Neuronal stem cell (in vitro differentiated cells): ENCODE results near the gene AQP2.

Experiments used
- DNase-seq: peaks from one replicate; pipeline ENCODE4 v3.0.0-alpha.2; 2013; ENCODE audit warnings: low spot score
- H2AFZ ChIP-seq: one replicate; pipeline ENCODE4 v1.6.1; 2013; ENCODE audit warnings: mild to moderate bottlenecking, low read length, inconsistent platforms
- H2AK5ac ChIP-seq: 2 replicates; pipeline ENCODE4 v1.6.1; 2013; ENCODE audit warnings: low read depth, mild to moderate bottlenecking, inconsistent platforms, low read length, moderate library complexity, mixed read lengths
- H2BK120ac ChIP-seq: 2 replicates; pipeline ENCODE4 v1.6.1; 2013; ENCODE audit warnings: low read depth, mild to moderate bottlenecking, inconsistent platforms, low read length, moderate library complexity, mixed read lengths
- H2BK12ac ChIP-seq: one replicate; pipeline ENCODE4 v1.6.1; 2013; ENCODE audit warnings: low read length, inconsistent platforms
- H2BK15ac ChIP-seq: 2 replicates; pipeline ENCODE4 v1.6.1; 2013; ENCODE audit warnings: mild to moderate bottlenecking, low read length, inconsistent platforms, mixed read lengths
- H2BK5ac ChIP-seq: one replicate; pipeline ENCODE4 v1.6.1; 2013; ENCODE audit warnings: inconsistent platforms, mild to moderate bottlenecking, low read length, moderate library complexity
- H3K14ac ChIP-seq: one replicate; pipeline ENCODE4 v1.6.1; 2013; ENCODE audit warnings: low read length, inconsistent platforms
- H3K18ac ChIP-seq: 2 replicates; pipeline ENCODE4 v1.6.1; 2013; ENCODE audit warnings: low read length, inconsistent platforms
- H3K23ac ChIP-seq: 2 replicates; pipeline ENCODE4 v1.6.1; 2013; ENCODE audit warnings: low read depth, mild to moderate bottlenecking, mixed read lengths, low read length, inconsistent platforms; ENCODE audit not compliant: poor library complexity
- H3K27ac ChIP-seq: replicated peaks from 3 replicates; pipeline ENCODE4 v1.5.1; 2013; ENCODE audit warnings: low read length, inconsistent platforms
- H3K27me3 ChIP-seq, 3 experiments: 2 replicates each; pipeline ENCODE4 v1.6.1; 2013; ENCODE audit warnings: low read length in 3 of 3, mild to moderate bottlenecking in 2 of 3, inconsistent platforms in 1 of 3, low read depth in 1 of 3, mixed read lengths in 1 of 3, moderate library complexity in 1 of 3; ENCODE audit not compliant: control insufficient read depth in 3 of 3, insufficient read depth in 3 of 3
- H3K36me3 ChIP-seq, 2 donors: replicated peaks in 1 of 2; 2 replicates each; pipeline ENCODE4 v1.6.1; 2013; ENCODE audit warnings: low read length in 2 of 2; ENCODE audit not compliant: control insufficient read depth in 2 of 2, insufficient read depth in 2 of 2
- H3K4ac ChIP-seq: 2 replicates; pipeline ENCODE4 v1.6.1; 2013; ENCODE audit warnings: inconsistent platforms, mild to moderate bottlenecking, low read length, moderate library complexity
- H3K4me1 ChIP-seq, 2 donors: 1 replicate in 1 of 2; 2 replicates in 1 of 2; pipeline ENCODE4 v1.6.1; 2013; ENCODE audit warnings: low read length in 2 of 2, low read depth in 1 of 2; ENCODE audit not compliant: control insufficient read depth in 2 of 2, insufficient read depth in 1 of 2
- H3K4me2 ChIP-seq: one replicate; pipeline ENCODE4 v1.6.1; 2013; ENCODE audit warnings: mild to moderate bottlenecking, low read length, inconsistent platforms; ENCODE audit not compliant: insufficient read depth, poor library complexity, severe bottlenecking
- H3K4me3 ChIP-seq, 2 donors: 2 replicates each; pipeline ENCODE4 v1.5.1; 2013; ENCODE audit warnings: low read length in 2 of 2, mild to moderate bottlenecking in 2 of 2, inconsistent platforms in 1 of 2, moderate library complexity in 1 of 2
- H3K79me1 ChIP-seq: one replicate; pipeline ENCODE4 v1.6.1; 2013; ENCODE audit warnings: low read depth, mild to moderate bottlenecking, inconsistent platforms, low read length, moderate library complexity
- H3K9ac ChIP-seq: one replicate; pipeline ENCODE4 v1.6.1; 2013; ENCODE audit warnings: mild to moderate bottlenecking, low read depth, low read length, inconsistent platforms; ENCODE audit not compliant: poor library complexity
- H3K9me3 ChIP-seq, 2 donors: replicated peaks in 1 of 2; 2 replicates each; pipeline versions ENCODE3 to v1.6.1; 2013; ENCODE audit warnings: low read length in 2 of 2, mild to moderate bottlenecking in 2 of 2, inconsistent platforms in 1 of 2, low read depth in 1 of 2, mixed read lengths in 1 of 2, moderate library complexity in 1 of 2; ENCODE audit not compliant: control insufficient read depth in 2 of 2, insufficient read depth in 1 of 2
- H4K8ac ChIP-seq: one replicate; pipeline ENCODE4 v1.6.1; 2013; ENCODE audit warnings: low read depth, mild to moderate bottlenecking, inconsistent platforms, low read length, moderate library complexity
- H4K91ac ChIP-seq: one replicate; pipeline ENCODE4 v1.6.1; 2013; ENCODE audit warnings: low read length, low read depth, mild to moderate bottlenecking, inconsistent platforms; ENCODE audit not compliant: poor library complexity
- WGBS, 2 donors: extraction: QIAGEN DNeasy Blood & Tissue Kit; methylation state at CpG; one replicate each; pipeline ENCODE4 v1.1.7; 2013; ENCODE audit warnings: missing lambda C conversion rate in 2 of 2, mixed read lengths in 1 of 2; ENCODE audit not compliant: insufficient read length in 2 of 2, insufficient replicate concordance in 1 of 2; ENCODE audit errors: extremely low coverage in 2 of 2; 5-methylcytosine and 5-hydroxymethylcytosine counted together

Gene AQP2

DNA sequence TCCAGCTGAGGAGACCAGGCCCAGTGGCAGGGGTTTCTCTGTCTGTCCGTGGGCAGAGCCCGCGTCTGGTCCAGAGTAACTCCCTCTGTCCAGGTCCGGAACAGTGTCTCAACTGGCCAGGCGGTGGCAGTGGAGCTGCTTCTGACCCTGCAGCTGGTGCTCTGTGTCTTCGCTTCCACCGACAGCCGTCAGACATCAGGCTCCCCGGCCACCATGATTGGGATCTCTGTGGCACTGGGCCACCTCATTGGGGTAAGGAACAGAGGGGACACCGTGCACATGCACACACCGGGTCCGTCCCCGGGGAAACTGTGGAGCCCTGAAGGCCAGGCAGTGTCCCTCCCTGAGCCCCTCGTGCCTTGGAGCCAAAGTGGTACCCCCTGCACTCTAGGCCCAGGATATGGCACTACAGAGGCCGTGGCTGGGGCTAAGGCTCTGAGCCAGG is 23.7 kb downstream of the AQP2 start:
- Histone ChIP-seq H2AFZ (peak overlapping the region; percentile 66), H3K4ac (no peak overlapping the region), H2BK5ac (no peak overlapping the region), H2BK120ac (no peak overlapping the region), H3K27me3 (peaks cover 0 to 14% (median 0%) of the 10 kb centered on the region in 3 experiments), H3K4me3 (no peak overlapping the region), H2BK15ac (no peak overlapping the region), H2AK5ac (peak overlapping the region; percentile 76), H3K36me3 (no peaks in the 10 kb centered on the region), H3K27ac (no peak overlapping the region), H4K91ac (no peak overlapping the region), H3K23ac (no peak overlapping the region), H3K4me2 (no peak overlapping the region), H3K18ac (peak overlapping the region; percentile 46), H3K79me1 (peaks cover 3% of the 10 kb centered on the region), H3K4me1 (peaks cover 0 to 7% of the 10 kb centered on the region in 2 donors), H3K9me3 (no peaks in the 10 kb centered on the region), H4K8ac (no peak overlapping the region), H3K9ac (no peak overlapping the region), H2BK12ac (no peak overlapping the region), H3K14ac (no peak overlapping the region)
- DNase-seq, result no peak
- WGBS, 2 donors, result no CpG with 5 or more reads among the region's 15 CpGs

DNA sequence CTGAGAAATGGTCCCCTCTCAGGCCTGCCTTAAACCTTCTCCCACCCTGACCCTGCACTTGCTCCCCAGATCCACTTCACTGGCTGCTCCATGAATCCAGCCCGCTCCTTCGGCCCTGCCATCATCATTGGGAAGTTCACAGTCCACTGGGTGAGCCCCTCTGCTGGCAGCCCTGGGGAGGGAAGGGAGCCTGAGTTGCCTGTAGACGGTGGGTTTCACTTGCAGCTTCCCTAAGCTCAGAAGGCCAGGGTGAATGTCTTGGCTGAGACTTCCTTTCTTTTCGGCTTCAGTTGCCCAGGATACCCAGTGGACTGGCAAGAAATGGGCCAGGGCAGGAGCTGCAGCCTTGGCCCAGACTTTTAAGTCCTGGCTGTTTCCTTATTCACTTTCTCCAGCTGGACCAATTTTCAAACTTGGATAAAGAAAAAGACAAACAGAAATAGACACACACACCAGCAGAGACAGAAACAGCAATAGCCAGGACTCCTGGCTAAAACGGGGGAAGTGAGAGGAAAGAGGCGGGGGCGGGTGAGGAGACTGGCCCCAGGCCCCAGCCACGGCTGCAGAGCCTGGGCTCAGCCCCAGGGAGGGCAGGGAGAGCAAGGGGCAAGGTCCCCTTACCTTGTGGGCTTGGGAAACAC is 24.3 kb downstream of the AQP2 start:
- no peak overlapping the region for H3K4me2 ChIP-seq
- no peak overlapping the region for H3K23ac ChIP-seq
- no CpG with 5 or more reads among the region's 8 CpGs for WGBS, 2 donors
- no peak overlapping the region for H2BK12ac ChIP-seq
- peaks cover 0 to 14% (median 0%) of the 10 kb centered on the region in 3 experiments for H3K27me3 ChIP-seq
- H3K27ac ChIP-seq, result no peak overlapping the region
- H3K4me1 ChIP-seq, result peaks cover 0 to 9% of the 10 kb centered on the region in 2 donors
- peaks cover 3% of the 10 kb centered on the region for H3K79me1 ChIP-seq
- no peak overlapping the region for H2BK120ac ChIP-seq
- H3K4ac ChIP-seq, result no peak overlapping the region
- H3K14ac ChIP-seq, result no peak overlapping the region
- H3K4me3 ChIP-seq, result no peak overlapping the region
- peak overlapping the region; percentile 46 for H3K18ac ChIP-seq
- no peak for DNase-seq
- peak overlapping the region; percentile 43 for H2BK5ac ChIP-seq
- peak overlapping the region; percentile 66 for H2AFZ ChIP-seq
- no peak overlapping the region for H2BK15ac ChIP-seq
- H3K9me3 ChIP-seq, result no peaks in the 10 kb centered on the region
- no peak overlapping the region for H4K91ac ChIP-seq
- peak overlapping the region; percentile 36 for H2AK5ac ChIP-seq
- no peak overlapping the region for H4K8ac ChIP-seq
- no peaks in the 10 kb centered on the region for H3K36me3 ChIP-seq
- no peak overlapping the region for H3K9ac ChIP-seq

DNA sequence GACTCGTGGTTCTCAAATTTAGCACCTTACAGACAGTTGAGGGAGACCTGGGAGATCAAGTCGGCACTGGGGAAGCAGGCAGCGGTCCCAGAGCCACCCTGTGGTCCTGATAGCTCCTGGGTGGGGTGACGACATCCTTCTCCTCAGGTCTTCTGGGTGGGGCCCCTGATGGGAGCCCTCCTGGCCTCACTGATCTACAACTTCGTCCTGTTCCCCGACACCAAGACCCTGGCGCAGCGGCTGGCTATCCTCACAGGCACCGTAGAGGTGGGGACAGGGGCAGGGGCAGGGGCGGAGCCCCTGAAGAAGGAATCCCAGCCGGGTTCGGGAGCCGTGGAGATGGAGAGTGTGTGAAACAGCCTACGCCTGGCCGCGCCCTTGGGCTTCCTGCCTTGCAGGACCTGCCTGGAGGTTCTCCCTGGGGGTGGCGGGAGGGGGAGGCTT is 24.8 kb downstream of the AQP2 start:
- H2BK15ac ChIP-seq, result no peak overlapping the region
- H3K4me1 ChIP-seq, result peaks cover 0 to 11% of the 10 kb centered on the region in 2 donors
- H3K79me1 ChIP-seq, result peaks cover 3% of the 10 kb centered on the region
- H2BK5ac ChIP-seq, result peak overlapping the region; percentile 43
- H3K4me2 ChIP-seq, result no peak overlapping the region
- H2AK5ac ChIP-seq, result peak overlapping the region; percentile 6
- peaks cover 0 to 11% (median 0%) of the 10 kb centered on the region in 3 experiments for H3K27me3 ChIP-seq
- no peak overlapping the region for H3K4ac ChIP-seq
- H3K18ac ChIP-seq, result no peak overlapping the region
- H3K14ac ChIP-seq, result no peak overlapping the region
- H3K23ac ChIP-seq, result no peak overlapping the region
- WGBS, 2 donors, result no CpG with 5 or more reads among the region's 17 CpGs
- H2AFZ ChIP-seq, result no peak overlapping the region
- no peak overlapping the region for H3K9ac ChIP-seq
- no peak overlapping the region for H2BK12ac ChIP-seq
- no peak overlapping the region for H3K27ac ChIP-seq
- no peak overlapping the region for H4K91ac ChIP-seq
- no peak for DNase-seq
- H3K36me3 ChIP-seq, result no peaks in the 10 kb centered on the region
- no peak overlapping the region for H2BK120ac ChIP-seq
- no peak overlapping the region for H4K8ac ChIP-seq
- H3K4me3 ChIP-seq, result no peak overlapping the region
- H3K9me3 ChIP-seq, result no peaks in the 10 kb centered on the region

DNA sequence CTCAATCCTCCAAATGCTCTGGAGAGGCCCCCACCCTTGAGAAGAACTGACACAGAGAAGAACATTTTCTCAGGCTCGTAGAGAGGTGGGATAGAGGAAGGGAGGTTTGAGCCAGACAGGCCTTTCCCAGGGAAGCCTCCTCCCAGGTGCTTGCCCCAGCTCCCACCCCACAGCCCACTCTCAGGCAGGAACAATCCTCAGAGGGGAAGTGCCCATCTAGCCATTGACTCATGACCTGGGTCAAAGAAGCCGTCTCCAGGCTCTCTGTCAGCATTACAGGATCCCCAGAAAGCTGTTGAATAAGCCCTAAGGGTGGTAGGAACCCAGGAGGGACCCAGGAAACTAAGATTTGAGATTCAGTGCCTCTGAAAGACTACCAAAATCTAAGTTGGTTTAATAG is 26.0 kb downstream of the AQP2 start:
- Histone ChIP-seq H3K4me3 (no peak overlapping the region), H3K4ac (no peak overlapping the region), H2BK120ac (no peak overlapping the region), H3K4me2 (no peak overlapping the region), H3K9me3 (no peaks in the 10 kb centered on the region), H3K36me3 (no peaks in the 10 kb centered on the region), H2AK5ac (no peak overlapping the region), H3K79me1 (peaks cover 3% of the 10 kb centered on the region), H3K4me1 (peaks cover 0 to 18% of the 10 kb centered on the region in 2 donors), H2BK15ac (no peak overlapping the region), H3K14ac (no peak overlapping the region), H3K27ac (no peak overlapping the region), H2BK5ac (no peak overlapping the region), H2BK12ac (no peak overlapping the region), H3K18ac (no peak overlapping the region), H4K91ac (no peak overlapping the region), H3K23ac (no peak overlapping the region), H3K27me3 (peaks cover 0 to 3% (median 0%) of the 10 kb centered on the region in 3 experiments), H2AFZ (no peak overlapping the region), H3K9ac (no peak overlapping the region), H4K8ac (no peak overlapping the region)
- no peak for DNase-seq
- WGBS, 2 donors, result no CpG with 5 or more reads among the region's 2 CpGs
